GM23338 (cell line): Measurements from ENCODE around the gene FKBP1A.

Source experiments
- CTCF ChIP-seq, 2 experiments: fragments of 200-600 bp in 1 of 2; sonication (generic) in 1 of 2; conservative IDR thresholded peaks; 2 replicates each; pipeline versions ENCODE4 v1.5.1 to v1.6.1; 2016 to 2017; ENCODE audit warnings: antibody characterized with exemption in 2 of 2, low read depth in 2 of 2, mild to moderate bottlenecking in 2 of 2, moderate library complexity in 1 of 2
- EZH2 ChIP-seq: fragments of 200-600 bp; sonication (generic); IDR thresholded peaks from one replicate; pipeline ENCODE4 v1.8.0; 2017; ENCODE audit warnings: antibody characterized with exemption, mild to moderate bottlenecking, low read depth; ENCODE audit not compliant: unreplicated experiment
- REST ChIP-seq: IDR thresholded peaks from one replicate; pipeline ENCODE4 v1.6.1; 2018; ENCODE audit warnings: antibody characterized with exemption; ENCODE audit not compliant: unreplicated experiment

- no peak for TF ChIP-seq CTCF (conservative IDR thresholded peaks at IDR 0.05; ENCODE audit: low read depth in 2 of 2)
- no peak for TF ChIP-seq EZH2
- TF ChIP-seq REST, result no peak
These were observed 65.6 kb downstream of the FKBP1A start for GRCh38 chr20:1327241-1327653.
